ENCODE results near the gene PPIG.
A peak's percentile ranks its signal among the peaks of the same experiment; 100 is the strongest.
"Not testable (repeated sequence)": the region's sequence is repeated elsewhere in the genome, so short reads cannot be mapped to it uniquely, and the experiment has no call there.

Gene PPIG

GRCh38 chr2:169664978-169665930, 81.1 kb downstream of the PPIG start:
- DNase-seq: no peak

GRCh38 chr2:169667583-169667982, 83.4 kb downstream of the PPIG start:
- no peak for DNase-seq

GRCh38 chr2:169670215-169670651, 86.1 kb downstream of the PPIG start:
- no peak for DNase-seq

- no peak for DNase-seq
Measured at GRCh38 chr2:169670937-169671336, 86.8 kb downstream of the PPIG start.

GRCh38 chr2:169672406-169672805, 88.3 kb downstream of the PPIG start:
- DNase-seq: no peak

GRCh38 chr2:169673106-169673505, 89.0 kb downstream of the PPIG start:
- no peak for DNase-seq

GRCh38 chr2:169673921-169674320, 89.8 kb downstream of the PPIG start:
- DNase-seq: no peak

- DNase-seq: no peak
Measured at GRCh38 chr2:169676357-169676756, 92.2 kb downstream of the PPIG start.

GRCh38 chr2:169676850-169677249, 92.7 kb downstream of the PPIG start:
- no peak for DNase-seq

GRCh38 chr2:169683054-169683424, 98.9 kb downstream of the PPIG start:
- peak; percentile 6 for DNase-seq

GRCh38 chr2:169683425-169684134, 99.4 kb downstream of the PPIG start:
- no peak for DNase-seq

GRCh38 chr2:169684135-169684565, 100.0 kb downstream of the PPIG start:
- DNase-seq: no peak

GRCh38 chr2:169684712-169685111, 100.6 kb downstream of the PPIG start:
- DNase-seq: not testable (repeated sequence)

- DNase-seq: not testable (repeated sequence)
Measured at GRCh38 chr2:169686825-169687224, 102.7 kb downstream of the PPIG start.

- DNase-seq: not testable (repeated sequence)
Measured at GRCh38 chr2:169687943-169688342, 103.8 kb downstream of the PPIG start.

GRCh38 chr2:169690958-169691357, 106.8 kb downstream of the PPIG start:
- no peak for DNase-seq

Data from activated naive CD4-positive, alpha-beta T cell treated with Interleukin-2 at 50 U/mL for 16 hours (primary cell).